ENCODE data around the gene CFHR4. TPM values are rescaled to one million over a fixed set of nuclear protein-coding genes. Genes with fewer than 3 reads are reported as not detected.
"Not testable (repeated sequence)": the region's sequence is repeated elsewhere in the genome, so short reads cannot be mapped to it uniquely, and the experiment has no call there.

CFHR4 gene
- total and polyA plus RNA-seq, 2 of the 13 experiments (the other 11 are each of a cell fraction or from before 2014, with no cell fraction given), result not detected

- ATAC-seq; intact Hi-C loops (cut with micrococcal nuclease; ENCODE audit: unreplicated experiment); in situ Hi-C loops (cut with HindIII; ENCODE audit: extremely low pct_ligation_motif_present, low pct_unique_long_range_greater_than_20kb): not testable (repeated sequence)
These were observed 24.4 kb downstream of the CFHR4 start for GRCh38 chr1:196912283-196912682.

GRCh38 chr1:196926839-196927238, 39.0 kb downstream of the CFHR4 start:
- H3K9ac ChIP-seq (ENCODE audit: insufficient read depth, low read depth, low read length); H3K36me3 ChIP-seq (replicated peaks in 1 of 2; ENCODE audit: control insufficient read depth in 1 of 2, insufficient read depth in 2 of 2, low read length in 2 of 2); H3K4me1 ChIP-seq (ENCODE audit: insufficient read depth, low read length); H2AFZ ChIP-seq (ENCODE audit: low read length); BruUV-seq (replicated peaks); H3K9me3 ChIP-seq (ENCODE audit: low read length); intact Hi-C loops (cut with micrococcal nuclease; ENCODE audit: unreplicated experiment); DNase-seq (ENCODE audit: low spot score); H3K4me3 ChIP-seq (replicated peaks in 1 of 3; ENCODE audit: insufficient read depth in 1 of 3, low read depth in 2 of 3, low read length in 3 of 3); in situ Hi-C loops (cut with HindIII; ENCODE audit: extremely low pct_ligation_motif_present, low pct_unique_long_range_greater_than_20kb); POLR2A ChIA-PET; FAIRE-seq; H3K4me2 ChIP-seq (ENCODE audit: low read depth, low read length); H4K20me1 ChIP-seq (ENCODE audit: insufficient read depth, low read length); H3K27me3 ChIP-seq (ENCODE audit: control insufficient read depth in 1 of 2, insufficient read depth in 2 of 2, low read length in 2 of 2); CTCF ChIA-PET (ENCODE audit: low intra/inter-chr PET ratio, low total read pairs); H3K27ac ChIP-seq (ENCODE audit: extremely low read length, insufficient read depth, low read length); ATAC-seq; H3K79me2 ChIP-seq (ENCODE audit: insufficient read depth, low read length): not testable (repeated sequence)
- 0% methylated on average over 1 of the region's 1 CpG for WGBS (ENCODE audit: low lambda C conversion rate)

More at GRCh38 chr1:196912283-196912682, 24.4 kb downstream of the CFHR4 start:
- WGBS (ENCODE audit: low lambda C conversion rate), result 10% methylated on average over 5 of the region's 5 CpGs
- H4K20me1 ChIP-seq (ENCODE audit: insufficient read depth, low read length); H3K79me2 ChIP-seq (ENCODE audit: insufficient read depth, low read length); POLR2A ChIA-PET; H3K36me3 ChIP-seq (replicated peaks in 1 of 2; ENCODE audit: control insufficient read depth in 1 of 2, insufficient read depth in 2 of 2, low read length in 2 of 2); CTCF ChIA-PET (ENCODE audit: low intra/inter-chr PET ratio, low total read pairs); BruUV-seq (replicated peaks); H3K27me3 ChIP-seq (ENCODE audit: control insufficient read depth in 1 of 2, insufficient read depth in 2 of 2, low read length in 2 of 2); H3K4me3 ChIP-seq (replicated peaks in 1 of 3; ENCODE audit: insufficient read depth in 1 of 3, low read depth in 2 of 3, low read length in 3 of 3); H3K9me3 ChIP-seq (ENCODE audit: low read length); H3K4me1 ChIP-seq (ENCODE audit: insufficient read depth, low read length); H3K4me2 ChIP-seq (ENCODE audit: low read depth, low read length); DNase-seq (ENCODE audit: low spot score); H3K9ac ChIP-seq (ENCODE audit: insufficient read depth, low read depth, low read length); H3K27ac ChIP-seq (ENCODE audit: extremely low read length, insufficient read depth, low read length); FAIRE-seq; H2AFZ ChIP-seq (ENCODE audit: low read length): not testable (repeated sequence)

GRCh38 chr1:196932853-196933252, 45.0 kb downstream of the CFHR4 start:
- H3K79me2 ChIP-seq (ENCODE audit: insufficient read depth, low read length); ATAC-seq; DNase-seq (ENCODE audit: low spot score); POLR2A ChIA-PET; H3K27ac ChIP-seq (ENCODE audit: extremely low read length, insufficient read depth, low read length); FAIRE-seq; H3K4me3 ChIP-seq (replicated peaks in 1 of 3; ENCODE audit: insufficient read depth in 1 of 3, low read depth in 2 of 3, low read length in 3 of 3); H3K4me2 ChIP-seq (ENCODE audit: low read depth, low read length); H3K9me3 ChIP-seq (ENCODE audit: low read length); CTCF ChIA-PET (ENCODE audit: low intra/inter-chr PET ratio, low total read pairs); intact Hi-C loops (cut with micrococcal nuclease; ENCODE audit: unreplicated experiment); BruUV-seq (replicated peaks); H4K20me1 ChIP-seq (ENCODE audit: insufficient read depth, low read length); in situ Hi-C loops (cut with HindIII; ENCODE audit: extremely low pct_ligation_motif_present, low pct_unique_long_range_greater_than_20kb); H2AFZ ChIP-seq (ENCODE audit: low read length); H3K36me3 ChIP-seq (replicated peaks in 1 of 2; ENCODE audit: control insufficient read depth in 1 of 2, insufficient read depth in 2 of 2, low read length in 2 of 2); H3K9ac ChIP-seq (ENCODE audit: insufficient read depth, low read depth, low read length); H3K4me1 ChIP-seq (ENCODE audit: insufficient read depth, low read length); H3K27me3 ChIP-seq (ENCODE audit: control insufficient read depth in 1 of 2, insufficient read depth in 2 of 2, low read length in 2 of 2): not testable (repeated sequence)
- WGBS (ENCODE audit: low lambda C conversion rate), result 9% methylated on average over 2 of the region's 2 CpGs

All from HepG2 (cell line).